HuH-7.5 (cell line): ENCODE measurements around the gene RARS1.
A peak's percentile ranks its signal among the peaks of the same experiment; 100 is the strongest.
"Not testable (repeated sequence)": the region's sequence is repeated elsewhere in the genome, so short reads cannot be mapped to it uniquely, and the experiment has no call there.

Source experiments
- DNase-seq: peaks from one replicate; pipeline ENCODE4 v3.0.0; 2011; ENCODE audit warnings: low spot score

Gene RARS1

DNA sequence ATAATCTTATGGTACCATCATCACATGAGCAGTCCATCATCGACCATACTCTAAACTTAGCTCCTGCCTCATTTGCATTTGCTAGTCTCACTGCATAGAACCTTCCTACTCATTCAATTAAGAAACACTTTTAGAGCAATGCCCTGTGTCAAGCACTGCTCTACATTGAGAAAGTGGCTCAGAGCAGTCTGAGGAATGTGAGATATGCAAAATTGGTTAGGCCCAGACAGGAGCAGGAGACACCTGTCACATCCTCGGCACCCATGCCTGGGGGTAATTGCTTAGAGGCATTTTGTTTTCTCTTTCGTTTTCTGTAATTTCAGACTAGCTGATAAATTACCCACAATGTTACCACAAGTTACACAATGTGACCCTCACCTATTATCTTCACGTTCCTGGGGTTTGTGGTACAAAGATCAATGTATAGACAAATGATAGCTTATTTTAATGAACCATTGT, 4.9 kb upstream of the RARS1 start:
- DNase-seq, result no peak

DNA sequence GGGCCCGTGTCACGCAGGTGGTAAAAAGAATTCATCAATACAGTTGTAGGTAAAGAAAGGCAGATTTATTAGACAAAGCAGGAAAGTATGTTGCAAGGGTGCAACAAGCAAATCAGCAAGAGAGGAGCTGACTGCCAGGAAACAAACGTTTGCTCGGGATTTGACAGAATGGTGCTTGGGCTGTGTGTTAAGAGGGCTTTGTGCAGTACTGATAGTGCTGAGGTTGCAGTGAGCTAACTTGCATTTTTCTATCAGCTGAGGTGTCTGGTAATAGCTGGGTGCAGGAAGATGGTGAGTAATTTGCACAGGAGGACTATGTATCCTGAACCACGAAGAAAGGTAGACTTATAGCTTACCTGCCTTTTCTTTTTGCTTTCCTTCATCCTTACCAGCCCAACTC, 3.9 kb upstream of the RARS1 start:
- no peak for DNase-seq

DNA sequence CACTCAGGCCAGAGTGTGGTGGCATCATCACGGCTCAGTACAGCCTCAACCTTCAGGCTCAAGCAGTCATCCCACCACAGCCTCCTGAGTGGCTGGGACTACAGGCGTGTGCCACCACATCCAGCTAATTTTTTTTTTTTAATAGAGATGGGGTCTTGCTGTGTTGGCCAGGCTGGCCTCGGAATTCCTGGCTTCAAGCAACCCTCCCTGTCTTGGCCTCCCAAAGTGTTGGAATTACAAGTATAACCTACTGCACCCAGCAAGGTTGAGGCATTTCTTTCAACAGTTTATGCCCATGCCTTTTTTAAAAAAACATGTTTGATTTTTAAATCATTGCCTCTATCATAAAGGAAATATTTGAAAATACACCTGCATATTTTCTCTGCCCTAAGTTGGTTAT, 2.8 kb downstream of the RARS1 start:
- no peak for DNase-seq

DNA sequence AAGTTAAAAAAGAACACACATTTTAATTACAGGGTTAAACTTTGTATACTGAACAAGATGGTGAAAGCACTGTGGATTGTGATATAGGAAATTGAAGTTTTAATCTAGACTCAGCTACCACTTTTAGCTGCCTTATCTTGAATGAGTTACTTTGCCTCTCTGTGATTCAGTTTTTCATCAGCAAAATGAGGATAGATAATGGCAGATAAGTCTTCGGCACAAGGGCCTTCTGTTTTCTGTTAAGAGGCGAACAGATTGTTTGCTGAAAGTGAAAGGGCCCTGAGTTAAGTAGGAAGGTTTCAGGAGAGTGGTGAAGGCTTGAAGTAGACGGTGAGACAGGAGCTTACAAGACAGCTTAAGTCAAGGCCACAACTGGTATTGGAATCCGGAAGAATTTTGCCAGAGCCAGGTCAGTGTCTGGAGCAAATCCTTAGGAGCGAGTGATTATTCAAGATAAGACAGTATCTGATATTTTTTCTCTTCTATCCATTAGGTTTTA, 7.8 kb downstream of the RARS1 start:
- no peak for DNase-seq

DNA sequence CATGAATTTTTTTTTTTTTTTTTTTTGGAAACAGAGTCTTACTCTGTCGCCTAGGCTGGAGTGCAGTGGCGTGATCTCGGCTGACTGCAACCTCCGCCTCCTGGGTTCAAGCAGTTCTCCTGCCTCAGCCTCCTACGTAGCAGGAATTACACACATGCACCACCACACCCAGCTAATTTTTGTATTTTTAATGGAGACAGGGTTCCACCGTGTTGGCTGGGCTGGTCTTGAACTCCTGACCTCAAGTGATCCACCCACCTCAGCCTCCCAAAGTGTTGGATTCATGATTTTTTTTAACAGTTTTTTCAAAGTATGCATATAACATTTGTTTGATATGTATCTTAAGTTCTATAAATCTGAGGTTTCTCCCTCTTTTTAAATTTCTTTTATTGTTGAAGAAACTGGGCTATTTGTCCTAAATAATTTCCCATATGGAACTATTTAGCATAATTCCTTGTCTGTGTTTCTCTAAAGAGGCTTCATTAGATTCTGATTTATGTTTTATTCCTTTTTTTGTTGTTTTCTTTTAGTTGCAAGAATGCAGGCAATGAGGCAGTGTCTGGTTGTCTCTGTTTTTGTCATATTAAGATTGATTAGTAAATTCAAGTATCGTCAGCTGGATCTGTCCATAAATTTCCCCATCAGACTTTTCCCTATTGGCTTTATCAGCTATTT, 16.4 kb downstream of the RARS1 start:
- DNase-seq, result no peak

DNA sequence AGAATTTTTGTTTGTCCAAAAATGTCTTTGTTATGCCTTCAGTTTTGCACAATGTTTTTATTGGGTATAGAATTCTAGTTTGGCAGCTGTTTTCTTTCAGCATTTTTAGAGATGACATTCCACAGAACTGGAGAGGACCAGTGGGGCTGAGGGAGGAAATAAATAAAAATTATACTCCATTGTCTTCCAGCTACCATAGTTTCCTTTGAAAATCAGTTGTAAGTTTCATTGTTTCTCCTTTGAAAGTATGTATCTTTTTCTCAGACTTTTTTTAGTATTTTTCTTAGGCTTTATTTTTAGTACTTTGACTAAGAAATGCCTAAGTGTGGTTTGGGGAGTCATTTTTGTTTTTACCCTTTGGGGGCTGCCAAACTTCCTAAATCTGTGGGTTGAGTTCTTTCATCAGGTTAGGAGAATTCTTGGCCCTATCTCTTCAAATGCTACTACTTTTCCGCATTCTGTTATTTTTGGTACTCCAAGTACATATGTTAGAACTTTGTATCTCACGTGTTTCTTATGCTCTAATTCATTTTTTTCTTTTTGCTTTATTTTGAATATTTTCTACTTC, 27.7 kb downstream of the RARS1 start:
- no peak for DNase-seq

DNA sequence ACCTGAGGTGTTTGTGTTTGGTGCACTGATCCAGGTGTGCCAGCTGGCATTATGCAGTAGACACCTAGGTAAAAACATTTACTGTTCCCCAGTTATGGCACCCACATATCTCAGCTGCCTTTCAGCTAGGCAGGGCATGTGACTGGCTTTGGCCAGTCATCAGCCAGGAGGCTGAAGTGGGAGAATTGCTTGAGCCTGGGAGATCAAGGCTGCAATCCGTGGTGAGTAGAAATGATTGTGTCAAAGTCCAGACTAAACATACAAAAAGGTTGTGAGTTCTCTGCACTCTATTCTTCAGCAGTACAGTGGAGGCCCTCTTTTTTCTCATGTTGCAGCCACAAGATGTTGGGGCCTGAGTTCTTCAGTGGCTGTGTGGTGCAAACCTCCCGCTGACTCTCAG, 39.6 kb downstream of the RARS1 start:
- peak; percentile 37 for DNase-seq

DNA sequence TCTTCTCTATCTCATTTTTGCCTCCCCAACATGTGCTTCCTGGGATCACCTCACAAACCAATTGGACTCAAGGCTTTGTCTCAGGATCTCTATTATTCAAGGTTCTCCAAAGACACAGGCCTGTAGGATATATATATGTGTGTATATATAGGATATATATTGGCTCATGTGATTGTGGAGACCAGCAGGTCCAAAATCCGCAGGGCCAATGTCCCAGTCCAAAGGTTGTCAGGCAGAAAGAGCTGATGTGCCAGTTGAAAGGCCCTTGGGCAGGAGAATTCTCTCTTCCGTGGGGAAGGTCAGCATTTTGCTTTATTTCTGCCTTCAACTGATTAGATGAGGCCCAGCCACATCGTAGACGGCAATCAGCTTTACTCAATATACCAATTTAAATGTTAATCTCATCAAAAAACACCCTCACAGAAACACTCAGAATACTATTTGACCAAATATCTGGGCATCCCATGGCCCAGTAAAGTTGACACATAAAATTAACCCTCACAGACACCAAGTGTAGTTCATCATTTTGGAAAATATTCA, 41.6 kb downstream of the RARS1 start:
- no peak for DNase-seq

DNA sequence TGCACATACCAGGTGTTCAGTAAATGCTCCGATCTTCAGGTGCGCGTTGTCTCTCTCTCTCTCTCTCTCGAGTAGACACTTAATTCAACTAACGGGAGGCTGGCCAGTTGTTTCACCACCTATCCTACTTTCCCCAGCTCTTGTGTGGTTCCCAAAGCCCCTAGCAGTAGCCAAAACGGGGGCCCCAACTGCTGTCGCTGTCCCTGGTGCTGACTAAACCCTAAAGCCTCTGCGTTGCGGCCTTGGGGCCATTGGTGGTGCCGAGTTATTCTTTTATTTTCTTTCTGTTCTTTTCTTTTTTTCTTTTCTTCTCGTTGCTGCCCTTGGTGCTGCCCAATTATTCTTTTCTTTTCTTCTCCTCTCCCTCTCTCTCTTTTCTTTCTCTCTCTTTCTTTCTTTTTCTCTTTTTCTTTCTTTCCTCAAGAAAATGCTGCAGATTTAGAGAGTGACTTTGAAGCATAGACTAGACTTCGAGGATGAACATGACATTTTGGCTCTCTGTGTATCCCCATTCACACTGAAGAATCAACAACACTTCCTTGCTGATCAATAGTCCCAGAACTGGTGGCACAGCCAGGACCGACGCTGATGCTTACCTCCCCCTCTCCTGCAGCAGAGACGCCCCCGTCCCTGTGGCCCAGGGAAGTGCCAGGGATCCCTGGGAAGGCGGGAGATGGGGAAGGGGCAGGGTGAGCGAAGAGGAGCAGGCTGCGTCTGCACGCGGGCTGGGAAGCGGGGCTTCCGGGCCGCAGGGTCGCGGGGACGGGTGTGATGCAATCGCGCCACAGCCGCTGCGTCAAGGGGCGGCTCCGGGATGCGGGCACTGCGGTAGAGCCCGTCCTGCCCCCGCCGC, 42.5 kb downstream of the RARS1 start, which contains the start of gene FBLL1:
FBLL1 (plus strand) TSS at position 785 of the 853 bp plus-strand sequence. CDS start 200 bp downstream, outside the sequence.
- DNase-seq, result no peak

DNA sequence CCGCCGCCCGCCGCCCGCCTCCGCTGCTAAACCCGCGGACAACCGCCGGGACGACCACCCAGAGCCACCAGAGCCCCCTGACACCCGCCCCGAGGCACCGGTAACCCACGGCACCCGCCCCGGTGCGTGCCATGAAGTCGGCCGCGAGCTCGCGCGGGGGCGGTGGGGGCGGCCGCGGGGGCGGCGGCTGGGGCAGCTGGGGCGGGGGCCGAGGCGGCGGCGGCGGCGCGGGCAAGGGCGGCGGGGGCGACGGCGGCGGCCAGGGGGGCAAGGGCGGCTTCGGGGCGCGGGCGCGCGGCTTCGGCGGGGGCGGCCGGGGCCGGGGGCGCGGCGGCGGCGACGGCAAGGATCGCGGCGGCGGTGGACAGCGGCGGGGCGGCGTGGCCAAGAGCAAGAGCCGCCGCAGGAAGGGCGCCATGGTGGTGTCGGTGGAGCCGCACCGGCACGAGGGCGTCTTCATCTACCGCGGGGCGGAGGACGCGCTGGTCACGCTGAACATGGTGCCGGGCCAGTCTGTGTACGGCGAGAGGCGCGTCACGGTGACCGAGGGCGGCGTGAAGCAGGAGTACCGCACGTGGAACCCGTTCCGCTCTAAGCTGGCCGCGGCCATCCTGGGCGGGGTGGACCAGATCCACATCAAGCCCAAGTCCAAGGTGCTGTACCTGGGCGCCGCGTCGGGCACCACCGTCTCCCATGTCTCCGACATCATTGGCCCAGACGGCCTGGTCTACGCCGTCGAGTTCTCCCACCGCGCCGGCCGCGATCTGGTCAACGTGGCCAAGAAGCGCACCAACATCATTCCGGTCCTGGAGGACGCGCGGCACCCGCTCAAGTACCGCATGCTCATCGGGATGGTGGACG, 43.3 kb downstream of the RARS1 start:
- DNase-seq, result no peak

DNA sequence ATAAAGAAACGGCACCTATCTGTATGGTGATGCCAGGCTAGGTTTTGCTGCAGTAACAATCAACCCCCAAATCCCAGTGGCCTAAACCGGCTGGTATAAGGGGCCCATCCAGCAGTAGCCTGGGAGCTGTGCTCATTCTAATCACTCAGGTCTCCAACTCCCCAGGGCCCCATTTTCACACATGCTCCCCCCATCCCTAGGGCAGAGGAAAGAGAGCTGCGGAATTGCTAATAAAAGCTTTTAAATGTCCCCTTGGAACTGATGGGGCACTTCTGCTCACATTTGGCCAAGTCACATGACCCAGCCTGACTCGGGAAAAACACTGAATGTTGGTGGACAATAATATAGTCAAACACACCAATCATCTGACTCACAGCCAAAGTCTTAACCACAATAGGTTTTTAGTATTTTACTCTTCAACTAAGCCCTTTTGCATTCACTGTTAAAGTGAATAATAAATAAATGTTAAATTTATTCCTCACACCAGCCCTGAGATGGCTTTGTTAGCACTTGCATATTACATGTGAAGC, 44.4 kb downstream of the RARS1 start:
- no peak for DNase-seq

DNA sequence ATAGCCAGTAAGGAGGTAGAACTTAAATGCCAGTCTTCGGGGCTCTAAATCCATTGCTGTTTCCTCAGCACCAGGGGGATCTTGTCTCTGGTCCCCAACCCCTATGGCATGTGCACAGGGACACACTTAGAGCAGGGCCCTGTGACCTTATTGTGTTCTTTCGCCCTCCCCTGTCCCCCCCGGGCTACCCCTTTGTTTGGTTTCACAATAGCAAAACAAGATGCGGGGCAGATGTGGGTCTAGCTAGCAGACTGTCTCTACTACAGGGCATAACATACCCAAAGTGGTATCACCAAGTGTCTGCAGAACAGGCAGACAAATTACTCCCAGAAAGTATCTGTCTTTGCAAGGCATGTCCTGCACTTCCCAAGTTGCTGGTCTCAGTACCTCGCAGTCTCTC, 44.9 kb downstream of the RARS1 start:
- DNase-seq, result no peak

DNA sequence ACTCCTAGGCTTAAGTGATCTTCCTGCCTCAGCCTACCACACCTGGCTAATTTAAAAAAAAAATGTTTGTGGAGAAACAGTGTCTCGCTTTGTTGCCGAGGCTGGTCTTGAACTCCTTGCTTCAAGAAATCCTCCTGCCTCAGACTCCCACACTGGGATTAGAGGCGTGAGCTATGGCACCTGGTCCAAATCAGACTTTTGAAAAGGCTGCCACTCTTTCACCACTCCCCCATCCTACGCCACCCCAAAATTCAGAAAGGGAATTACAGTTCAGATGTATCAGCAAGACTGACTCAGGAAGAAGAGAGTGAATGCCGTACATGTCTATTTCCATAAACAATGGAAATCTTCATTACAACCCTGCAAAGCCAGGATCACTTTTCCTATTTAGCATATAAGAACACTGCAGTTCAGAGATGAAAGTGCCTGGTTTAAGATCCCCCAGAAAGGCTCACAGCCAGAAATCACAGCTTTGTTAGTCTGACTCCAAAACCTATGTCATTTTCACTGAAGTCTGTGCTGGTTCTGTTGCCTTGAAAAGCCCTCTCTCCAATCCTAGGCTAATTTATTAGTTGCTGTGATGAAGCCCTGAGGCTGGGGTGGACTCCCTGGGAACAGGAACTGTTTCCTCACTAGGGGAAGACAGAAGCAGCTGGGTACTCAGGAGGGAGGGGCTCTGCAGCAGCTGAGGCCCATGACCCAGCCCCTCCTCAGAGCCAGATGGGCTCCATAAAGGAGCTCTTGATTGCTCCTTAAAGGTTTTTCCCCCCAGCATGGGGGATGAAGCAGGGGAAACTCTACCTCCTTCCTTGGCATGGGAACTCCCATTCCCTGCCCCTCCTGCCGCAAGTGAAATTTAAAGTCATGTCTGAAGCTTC, 46.0 kb downstream of the RARS1 start:
- DNase-seq, result no peak

DNA sequence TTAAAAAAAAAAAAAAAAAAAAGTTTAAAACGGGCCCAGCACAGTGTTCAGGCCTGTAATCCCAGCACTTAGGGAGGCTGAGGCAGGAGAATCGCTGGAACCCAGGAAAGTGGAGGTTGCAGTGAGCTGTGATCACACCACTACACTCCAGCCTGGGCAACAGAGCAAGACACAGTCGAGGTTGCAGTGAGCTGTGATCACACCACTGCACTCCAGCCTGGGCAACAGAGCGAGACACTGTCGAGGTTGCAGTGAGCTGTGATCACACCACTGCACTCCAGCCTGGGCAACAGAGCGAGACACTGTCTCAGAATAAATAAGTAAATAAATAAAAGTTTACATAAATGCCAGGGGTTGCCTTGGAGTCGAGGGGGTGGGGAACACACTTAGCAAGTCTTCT, 48.1 kb downstream of the RARS1 start:
- not testable (repeated sequence) for DNase-seq

DNA sequence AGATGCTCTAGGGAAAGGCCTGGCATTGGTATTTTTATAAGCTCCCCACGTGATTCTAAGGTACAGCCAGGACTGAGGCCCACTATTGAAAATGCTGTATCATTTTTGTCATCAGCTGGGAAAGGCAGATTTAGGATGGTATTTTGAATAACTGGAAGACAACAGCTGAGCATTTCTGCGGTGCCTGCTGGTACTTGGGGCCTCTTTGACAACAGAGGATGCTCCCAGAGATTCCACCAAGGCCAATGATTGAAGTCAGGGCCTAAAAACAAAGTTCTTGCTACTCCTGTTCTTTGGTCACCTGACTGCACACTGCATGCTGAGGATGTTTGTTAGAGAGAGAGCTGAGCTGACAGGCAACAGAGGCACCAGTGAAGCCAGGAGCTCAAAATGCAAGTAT, 50.9 kb downstream of the RARS1 start:
- no peak for DNase-seq

DNA sequence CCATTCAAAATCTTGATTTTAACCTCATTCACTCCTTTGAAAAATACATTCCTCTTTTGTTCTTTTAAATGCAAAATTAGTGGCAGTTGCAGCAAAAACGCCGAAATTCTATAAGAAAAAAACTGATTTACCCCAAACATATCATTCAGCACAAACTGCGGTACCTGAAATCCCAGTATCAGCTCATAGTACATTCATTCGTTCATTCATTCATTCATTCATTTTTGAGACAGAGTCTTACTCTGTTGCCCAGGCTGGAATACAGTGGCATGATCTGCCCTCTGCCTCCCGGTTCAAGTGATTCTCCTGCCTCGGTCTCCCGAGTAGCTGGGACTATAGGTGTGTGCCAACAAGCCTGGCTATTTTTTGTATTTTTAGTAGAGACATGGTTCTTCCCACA, 63.3 kb downstream of the RARS1 start:
- no peak for DNase-seq

DNA sequence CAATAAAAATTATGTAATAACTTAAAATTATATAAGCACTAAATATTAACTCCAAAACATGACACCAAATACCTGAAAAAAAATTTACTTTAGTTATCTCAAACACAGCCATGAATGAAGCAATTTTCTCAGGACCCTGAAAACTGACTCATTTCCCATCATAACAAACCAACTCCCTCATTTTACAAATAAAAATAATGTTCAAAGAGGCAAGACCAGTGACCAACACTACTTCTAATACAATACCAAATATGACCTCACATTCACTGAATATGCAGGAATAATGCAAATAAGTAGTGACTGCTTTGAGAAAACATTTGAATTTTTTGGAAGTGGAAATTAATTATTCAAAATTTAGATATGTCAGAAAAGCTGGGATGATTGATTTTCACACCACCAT, 64.4 kb downstream of the RARS1 start:
- no peak for DNase-seq

DNA sequence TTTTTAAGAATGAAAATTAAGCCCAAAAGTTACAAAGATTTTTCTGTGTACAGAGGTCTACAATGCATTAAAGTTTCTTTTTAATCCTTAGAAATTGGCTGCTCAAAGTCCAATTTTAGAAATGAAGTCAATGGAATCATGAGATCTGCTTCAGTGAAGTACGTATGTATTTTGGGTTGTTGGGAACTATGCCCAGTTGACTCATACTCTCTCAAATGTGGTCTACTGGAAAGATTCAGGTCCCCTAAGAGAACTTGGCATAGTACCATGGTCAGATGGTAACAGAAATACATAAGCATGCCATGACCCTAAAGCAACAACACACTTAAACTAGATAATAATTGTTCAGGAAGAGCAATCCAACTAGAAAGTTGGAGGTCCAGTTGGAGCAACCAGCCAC, 65.9 kb downstream of the RARS1 start:
- no peak for DNase-seq

DNA sequence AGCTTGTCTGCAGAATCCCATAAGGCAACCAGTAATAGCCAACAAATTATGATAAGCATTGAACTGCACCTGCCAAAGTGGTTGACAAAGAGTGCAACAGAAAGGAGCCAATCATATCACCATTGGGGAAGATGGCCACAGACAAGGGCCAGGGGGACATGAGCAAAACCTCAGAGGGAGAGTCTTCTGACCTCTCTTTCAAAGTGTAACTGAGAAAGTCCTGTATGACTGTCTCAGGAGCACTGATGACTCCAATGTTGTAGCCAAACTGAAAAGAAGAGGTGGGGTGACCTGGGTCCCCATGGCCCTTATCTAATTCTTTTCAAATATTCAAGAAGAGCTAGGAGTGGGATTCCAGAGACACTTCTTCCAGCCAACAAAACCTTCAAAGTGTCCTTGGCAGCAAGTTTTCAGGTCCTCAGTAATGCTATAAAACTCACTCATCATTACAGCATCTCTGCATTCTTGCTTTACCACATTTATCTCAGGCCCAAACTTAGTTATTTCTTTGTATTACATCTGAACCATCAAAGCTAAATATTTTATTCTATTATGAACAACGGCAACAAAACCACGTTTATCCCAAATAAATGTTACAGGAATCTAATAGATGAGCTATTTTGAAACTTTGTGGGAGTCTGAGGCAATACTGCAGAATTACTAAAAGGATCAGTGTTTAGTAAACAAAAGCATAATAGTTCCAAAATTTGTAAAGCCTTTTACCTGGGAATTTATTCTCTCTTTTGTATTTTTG, 67.3 kb downstream of the RARS1 start:
- no peak for DNase-seq

DNA sequence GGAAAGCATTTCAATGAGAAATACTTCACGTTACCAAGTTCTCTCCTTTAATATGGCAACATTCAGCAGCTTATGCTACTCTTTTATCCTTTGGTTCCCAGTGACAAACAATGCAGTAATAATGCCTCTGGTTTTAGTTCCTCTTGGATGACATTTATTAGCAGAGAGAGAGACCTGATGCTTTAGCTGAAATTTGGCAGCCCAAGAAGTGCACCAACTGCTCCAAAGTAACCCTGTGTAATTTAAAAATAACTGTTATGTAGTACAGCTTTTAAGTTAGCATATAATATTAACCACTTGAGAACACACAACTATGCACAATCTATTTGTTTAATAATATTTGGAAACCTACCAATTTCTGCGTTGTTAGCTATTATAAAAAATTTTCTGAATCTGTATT, 71.1 kb downstream of the RARS1 start:
- DNase-seq, result no peak
